K562 (cell line): ENCODE results near the gene EPB41L1. TPM values are rescaled to one million over a fixed set of nuclear protein-coding genes. Genes with fewer than 3 reads are reported as not detected.
A peak's percentile ranks its signal among the peaks of the same experiment; 100 is the strongest.

Source experiments
- ETS2 ChIP-seq: IDR thresholded peaks from 2 replicates; pipeline ENCODE4 v1.6.1; 2016; ENCODE audit warnings: borderline replicate concordance, missing genetic modification characterization, mild to moderate bottlenecking, moderate library complexity, missing compliant biosample characterization; ENCODE audit not compliant: poor library complexity, severe bottlenecking
- FOXP4 ChIP-seq: sonication (generic); formaldehyde crosslinking; IDR thresholded peaks from 2 replicates; pipeline ENCODE4 v1.8.0; 2022; ENCODE audit warnings: mild to moderate bottlenecking, missing genetic modification reagents, borderline replicate concordance
- GATA2 ChIP-seq: sonication (generic); formaldehyde crosslinking; IDR thresholded peaks from 2 replicates; pipeline ENCODE4 v1.4.0; 2020; ENCODE audit warnings: mild to moderate bottlenecking, missing genetic modification reagents
- KLF6 ChIP-seq: fragments of 250-450 bp; sonication (Bioruptor Pico); IDR thresholded peaks from 2 replicates; pipeline ENCODE4 v1.4.0; 2020; ENCODE audit warnings: mild to moderate bottlenecking, moderate library complexity, borderline replicate concordance
- RBM22 ChIP-seq: fragments of 200-400 bp; formaldehyde crosslinking; IDR thresholded peaks from 2 replicates; pipeline ENCODE4 v1.6.1; 2018; ENCODE audit warnings: low read length, low read depth; ENCODE audit not compliant: poor library complexity, severe bottlenecking
- TCF3 ChIP-seq: sonication (generic); formaldehyde crosslinking; IDR thresholded peaks from 2 replicates; pipeline ENCODE4 v1.4.0; 2020; ENCODE audit warnings: mild to moderate bottlenecking, missing genetic modification reagents
- ZC3H8 ChIP-seq: fragments of 450-650 bp; IDR thresholded peaks from 2 replicates; pipeline ENCODE4 v1.6.1; 2017
- ZNF282 ChIP-seq: sonication (generic); formaldehyde crosslinking; IDR thresholded peaks from 2 replicates; pipeline ENCODE4 v1.8.1; 2023; ENCODE audit warnings: missing genetic modification reagents
- ZNF318 ChIP-seq, 2 experiments: fragments of 450-650 bp; IDR thresholded peaks; 2 replicates each; pipeline ENCODE4 v1.6.1; 2016; ENCODE audit warnings: mild to moderate bottlenecking in 2 of 2, borderline replicate concordance in 1 of 2, low read depth in 1 of 2, moderate library complexity in 1 of 2
- ZNF639 ChIP-seq, 2 experiments: fragments of 200-800 bp in 1 of 2; sonication (Bioruptor generic) in 1 of 2; sonication (generic) in 1 of 2; formaldehyde crosslinking in 1 of 2; IDR thresholded peaks in 1 of 2; conservative IDR thresholded peaks in 1 of 2; 2 replicates each; pipeline versions ENCODE4 v1.5.0 to v1.6.1; 2016 to 2020; ENCODE audit warnings: missing compliant biosample characterization in 1 of 2, missing genetic modification characterization in 1 of 2, missing genetic modification reagents in 1 of 2
- ZSCAN29 ChIP-seq: fragments of 450-650 bp; IDR thresholded peaks from 2 replicates; pipeline ENCODE4 v1.6.1; 2017
- polyA plus RNA-seq, 8 experiments: library from polyadenylated mRNA; depleted of rRNA in 4 of 8; stranded (reverse) in 5 of 8; unstranded in 3 of 8; fragments of >200 nt; fragmentation: Nextera tagmentation in 2 of 8; fragmentation: Illumina TruSeq in 1 of 8; extraction: Ambion mirVana in 2 of 8; extraction: Trizol in 1 of 8; gene quantifications; 2 replicates each; pipeline versions ENCODE4 v1.2.1 to v1.2.3, GENCODE V29; 2011 to 2014; ENCODE audit warnings: inconsistent platforms in 1 of 8, missing spikeins in 1 of 8
- total RNA-seq, 7 experiments: library from RNA; depleted of rRNA in 6 of 7; stranded (reverse); fragments of >200 nt in 6 of 7; fragmentation: Illumina TruSeq in 2 of 7; extraction: Trizol in 2 of 7; gene quantifications; 2 replicates each; pipeline versions ENCODE4 v1.2.1 to v1.2.3, GENCODE V29; 2011 to 2021; ENCODE audit warnings: low replicate concordance in 1 of 7

The EPB41L1 gene
- total and polyA plus RNA-seq, 9 of the 15 experiments (the other 6 are each of a cell fraction or from before 2014, with no cell fraction given) = 0.11 to 4.3 (median 1.3) TPM

GRCh38 chr20:36235892-36236785, 81.6 kb downstream of the EPB41L1 start, which contains the start of gene AAR2 (continued):
- TF ChIP-seq RBM22 = peak; percentile 45
- no peak for TF ChIP-seq FOXP4 (CRISPR knock-in tag)
- no peak for TF ChIP-seq GATA2
- no peak for TF ChIP-seq ZNF282
- TF ChIP-seq ZC3H8 = no peak
- peak in 1 of 2 experiments; percentile 91; a peak in 2 of 4 replicates for TF ChIP-seq ZNF639 (CRISPR knock-in tag; conservative IDR thresholded peaks at IDR 0.05 in 1 of 2, IDR thresholded peaks at IDR 0.05 in 1 of 2)
- no peak for TF ChIP-seq ETS2 (tag)
- no peak for TF ChIP-seq KLF6 (CRISPR knock-in tag)
- TF ChIP-seq ZSCAN29 = no peak
- peak; percentile 25; the same call in 1 of the 2 replicates for TF ChIP-seq TCF3 (CRISPR knock-in tag)
- TF ChIP-seq ZNF318 (IDR thresholded peaks at IDR 0.05; ENCODE audit: borderline replicate concordance in 1 of 2, low read depth in 1 of 2) = no peak
